ENCODE results near the gene CDH23.

The CDH23 gene

GRCh38 chr10:71365366-71365765 lies 31.4 kb upstream of the CDH23 start:
- no peaks in the 10 kb centered on the region for H3K27me3 ChIP-seq (ENCODE audit: insufficient read depth, low read depth)
- TF ChIP-seq CTCF (conservative IDR thresholded peaks at IDR 0.05; ENCODE audit: low read depth, low read length) = no peak
- no peak overlapping the region for H2AFZ ChIP-seq (ENCODE audit: low read depth)
- H4K20me1 ChIP-seq (ENCODE audit: insufficient read depth) = no peaks in the 10 kb centered on the region
- H3K79me2 ChIP-seq (ENCODE audit: insufficient read depth, low read depth) = no peaks in the 10 kb centered on the region
- H3K36me3 ChIP-seq (ENCODE audit: insufficient read depth) = no peaks in the 10 kb centered on the region
- H3K9ac ChIP-seq = no peak overlapping the region
- H3K4me1 ChIP-seq (ENCODE audit: low read depth, poor library complexity, severe bottlenecking) = no peaks in the 10 kb centered on the region
- no peak overlapping the region for H3K27ac ChIP-seq
- no peak overlapping the region for H3K4me3 ChIP-seq (IDR thresholded peaks at IDR 0.05; ENCODE audit: insufficient read depth, low read depth, low read length)
- no peak overlapping the region for H3K4me2 ChIP-seq

- no peaks in the 10 kb centered on the region for H3K79me2 ChIP-seq (ENCODE audit: insufficient read depth, low read depth)
- no peak for TF ChIP-seq CTCF (conservative IDR thresholded peaks at IDR 0.05; ENCODE audit: low read depth, low read length)
- no peak overlapping the region for H3K4me3 ChIP-seq (IDR thresholded peaks at IDR 0.05; ENCODE audit: insufficient read depth, low read depth, low read length)
- no peak overlapping the region for H2AFZ ChIP-seq (ENCODE audit: low read depth)
- H3K27me3 ChIP-seq (ENCODE audit: insufficient read depth, low read depth) = no peaks in the 10 kb centered on the region
- no peaks in the 10 kb centered on the region for H4K20me1 ChIP-seq (ENCODE audit: insufficient read depth)
- H3K36me3 ChIP-seq (ENCODE audit: insufficient read depth) = no peaks in the 10 kb centered on the region
- no peaks in the 10 kb centered on the region for H3K4me1 ChIP-seq (ENCODE audit: low read depth, poor library complexity, severe bottlenecking)
- H3K27ac ChIP-seq = no peak overlapping the region
- H3K9ac ChIP-seq = no peak overlapping the region
- H3K4me2 ChIP-seq = no peak overlapping the region
Observed at GRCh38 chr10:71366690-71367089, 30.0 kb upstream of the CDH23 start.

GRCh38 chr10:71367271-71367670 lies 29.4 kb upstream of the CDH23 start:
- no peaks in the 10 kb centered on the region for H3K79me2 ChIP-seq (ENCODE audit: insufficient read depth, low read depth)

GRCh38 chr10:71368176-71368575 lies 28.5 kb upstream of the CDH23 start:
- Histone ChIP-seq H3K27ac (no peak overlapping the region), H3K79me2 (ENCODE audit: insufficient read depth, low read depth) (no peaks in the 10 kb centered on the region), H3K4me2 (no peak overlapping the region), H4K20me1 (ENCODE audit: insufficient read depth) (no peaks in the 10 kb centered on the region), H3K9ac (no peak overlapping the region), H3K27me3 (ENCODE audit: insufficient read depth, low read depth) (no peaks in the 10 kb centered on the region), H3K4me3 (IDR thresholded peaks at IDR 0.05; ENCODE audit: insufficient read depth, low read depth, low read length) (no peak overlapping the region), H3K36me3 (ENCODE audit: insufficient read depth) (no peaks in the 10 kb centered on the region), H2AFZ (ENCODE audit: low read depth) (no peak overlapping the region), H3K4me1 (ENCODE audit: low read depth, poor library complexity, severe bottlenecking) (no peaks in the 10 kb centered on the region)
- no peak for TF ChIP-seq CTCF (conservative IDR thresholded peaks at IDR 0.05; ENCODE audit: low read depth, low read length)

More at GRCh38 chr10:71367271-71367670, 29.4 kb upstream of the CDH23 start:
- Histone ChIP-seq H3K36me3 (ENCODE audit: insufficient read depth) (no peaks in the 10 kb centered on the region), H3K27ac (no peak overlapping the region), H3K27me3 (ENCODE audit: insufficient read depth, low read depth) (no peaks in the 10 kb centered on the region), H2AFZ (ENCODE audit: low read depth) (no peak overlapping the region), H3K4me1 (ENCODE audit: low read depth, poor library complexity, severe bottlenecking) (no peaks in the 10 kb centered on the region), H4K20me1 (ENCODE audit: insufficient read depth) (no peaks in the 10 kb centered on the region), H3K4me3 (IDR thresholded peaks at IDR 0.05; ENCODE audit: insufficient read depth, low read depth, low read length) (no peak overlapping the region), H3K9ac (no peak overlapping the region), H3K4me2 (no peak overlapping the region)
- no peak for TF ChIP-seq CTCF (conservative IDR thresholded peaks at IDR 0.05; ENCODE audit: low read depth, low read length)
